CD4-positive, alpha-beta T cell treated with Interleukin-6 at 100 ng/mL for 8 hours (primary cell): ENCODE data around the gene CASP10.
A peak's percentile ranks its signal among the peaks of the same experiment; 100 is the strongest.

Experiments used
- DNase-seq: peaks from one replicate; pipeline ENCODE4 v3.0.0-alpha.2; 2020; ENCODE audit warnings: mixed read lengths, low spot score

The CASP10 gene

GRCh38 chr2:201196003-201196402 is 13.1 kb downstream of the CASP10 start:
- DNase-seq, result no peak

GRCh38 chr2:201196803-201197202 is 13.9 kb downstream of the CASP10 start:
- DNase-seq, result no peak

- no peak for DNase-seq
Observed at GRCh38 chr2:201197781-201198180, 14.8 kb downstream of the CASP10 start.

- DNase-seq, result no peak
Observed at GRCh38 chr2:201199847-201200246, 16.9 kb downstream of the CASP10 start.

GRCh38 chr2:201200345-201200744 is 17.4 kb downstream of the CASP10 start:
- no peak for DNase-seq

GRCh38 chr2:201201371-201201770 is 18.4 kb downstream of the CASP10 start:
- no peak for DNase-seq

GRCh38 chr2:201203916-201204654 is 21.1 kb downstream of the CASP10 start:
- DNase-seq, result no peak

GRCh38 chr2:201204655-201205514 is 21.9 kb downstream of the CASP10 start:
- DNase-seq, result no peak

GRCh38 chr2:201205515-201205849 is 22.5 kb downstream of the CASP10 start:
- no peak for DNase-seq

- DNase-seq, result no peak
Observed at GRCh38 chr2:201208563-201209252, 25.8 kb downstream of the CASP10 start.

GRCh38 chr2:201215963-201216362 is 33.0 kb downstream of the CASP10 start:
- DNase-seq, result no peak

GRCh38 chr2:201216918-201217317 is 34.0 kb downstream of the CASP10 start:
- DNase-seq, result no peak

GRCh38 chr2:201218780-201219179 is 35.8 kb downstream of the CASP10 start:
- no peak for DNase-seq

GRCh38 chr2:201219328-201220096 is 36.6 kb downstream of the CASP10 start:
- no peak for DNase-seq

- DNase-seq, result no peak
Observed at GRCh38 chr2:201220102-201220570, 37.2 kb downstream of the CASP10 start.

- no peak for DNase-seq
Observed at GRCh38 chr2:201223089-201224073, 40.4 kb downstream of the CASP10 start.

- DNase-seq, result no peak
Observed at GRCh38 chr2:201228271-201228911, 45.5 kb downstream of the CASP10 start.

- no peak for DNase-seq
Observed at GRCh38 chr2:201228912-201229290, 46.0 kb downstream of the CASP10 start.

GRCh38 chr2:201231781-201232466 is 49.0 kb downstream of the CASP10 start:
- DNase-seq, result peak; percentile 93

GRCh38 chr2:201232467-201232815 is 49.5 kb downstream of the CASP10 start:
- DNase-seq, result no peak
